ENCODE measurements around the gene RGS9.

RGS9 gene

DNA sequence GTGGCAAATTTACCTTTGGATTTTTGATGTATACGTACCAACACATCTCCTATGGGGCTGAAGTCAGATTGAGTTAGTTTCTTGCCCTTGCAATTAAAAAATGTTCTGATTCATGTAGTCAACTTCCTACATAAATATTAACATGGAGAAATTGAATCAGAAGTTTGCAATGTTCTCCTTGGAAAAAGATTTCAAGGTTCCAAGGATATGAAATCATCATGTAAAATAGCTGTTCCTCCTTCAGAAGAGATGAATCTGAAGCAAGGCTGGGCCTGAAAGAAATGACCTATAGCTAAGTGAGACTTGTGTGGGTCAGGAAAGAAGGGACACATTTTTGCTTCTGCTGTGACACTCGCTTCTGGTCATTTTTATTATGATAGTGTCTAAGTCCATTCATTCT lies 131.7 kb downstream of the RGS9 start:
- DNase-seq, result no peak

GRCh38 chr17:65270499-65271253 lies 133.5 kb downstream of the RGS9 start:
- DNase-seq, result no peak

GRCh38 chr17:65271296-65271695 lies 134.1 kb downstream of the RGS9 start:
- no peak for DNase-seq

Data from NCI-H1048 (cell line).